HFFc6 (cell line): ENCODE measurements around the gene NLGN1. TPM values are rescaled to one million over a fixed set of nuclear protein-coding genes. Genes with fewer than 3 reads are reported as not detected.

Source experiments
- DNase-seq: peaks from one replicate; pipeline ENCODE4 v3.0.0-alpha.2; 2018
- H3K27ac Mint-ChIP-seq: 2 replicates; pipeline ENCODE4 v1.8.0; 2020; ENCODE audit warnings: mild to moderate bottlenecking, mixed read lengths
- H3K27me3 Mint-ChIP-seq: 2 replicates; pipeline ENCODE4 v1.8.0; 2021; ENCODE audit warnings: mild to moderate bottlenecking, moderate library complexity, mixed read lengths; ENCODE audit not compliant: insufficient read depth
- H3K36me3 Mint-ChIP-seq: 2 replicates; pipeline ENCODE4 v1.8.0; 2021; ENCODE audit warnings: low read depth, mixed read lengths
- H3K4me1 Mint-ChIP-seq: 2 replicates; pipeline ENCODE4 v1.8.0; 2020; ENCODE audit warnings: low read depth, mixed read lengths
- H3K4me3 Mint-ChIP-seq: 2 replicates; pipeline ENCODE4 v1.8.0; 2020; ENCODE audit warnings: mild to moderate bottlenecking, moderate library complexity, mixed read lengths
- H3K9me3 Mint-ChIP-seq: 2 replicates; pipeline ENCODE4 v1.8.0; 2020; ENCODE audit warnings: mild to moderate bottlenecking, mixed read lengths
- total RNA-seq, 6 experiments: library from RNA; stranded (reverse); fragmentation: NEBNext Ultra II Directional; extraction: Animal tissue kit (Norgen Biotek cat#: 25700); gene quantifications; 2 replicates in 1 of 6; 3 replicates in 5 of 6; pipeline ENCODE4 v1.2.3, GENCODE V29; 2021
- TF ChIP-seq, protein P1 (sequence below): fragments of 200-600 bp; sonication (generic); IDR thresholded peaks from 2 replicates; pipeline ENCODE4 v1.5.0; 2021; ENCODE audit warnings: antibody characterized with exemption, mild to moderate bottlenecking

Gene NLGN1
- total RNA-seq, 6 experiments from 2014 or later = 10.0 to 17.2 (median 15.7) TPM

DNA sequence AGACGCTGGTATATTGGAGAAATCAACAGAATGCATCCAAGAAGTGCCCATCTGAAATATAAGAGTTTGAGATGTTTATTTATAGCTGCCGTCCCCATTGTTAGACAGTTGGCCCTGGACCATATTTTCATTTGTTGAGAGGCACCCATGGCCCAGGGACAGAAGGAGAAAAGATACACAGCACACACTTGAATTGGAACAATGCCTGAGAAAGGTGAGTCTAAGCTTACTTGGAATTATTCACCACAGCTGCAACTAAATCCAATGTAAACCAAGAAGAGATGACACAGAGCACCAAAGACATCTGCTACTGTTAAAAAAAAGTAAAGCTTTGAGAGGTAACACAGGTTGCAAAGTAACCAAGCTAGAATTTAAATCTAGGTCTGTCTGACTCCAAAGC, 936.1 kb downstream of the NLGN1 start:
- H3K36me3 Mint-ChIP-seq = peaks cover 28% of the 10 kb centered on the region
- H3K27me3 Mint-ChIP-seq = peaks cover 2% of the 10 kb centered on the region; the same call in 1 of the 2 replicates
- no peaks in the 10 kb centered on the region for H3K9me3 Mint-ChIP-seq
- H3K27ac Mint-ChIP-seq = no peak overlapping the region
- no peak overlapping the region for H3K4me3 Mint-ChIP-seq
- TF ChIP-seq, protein P1, sequence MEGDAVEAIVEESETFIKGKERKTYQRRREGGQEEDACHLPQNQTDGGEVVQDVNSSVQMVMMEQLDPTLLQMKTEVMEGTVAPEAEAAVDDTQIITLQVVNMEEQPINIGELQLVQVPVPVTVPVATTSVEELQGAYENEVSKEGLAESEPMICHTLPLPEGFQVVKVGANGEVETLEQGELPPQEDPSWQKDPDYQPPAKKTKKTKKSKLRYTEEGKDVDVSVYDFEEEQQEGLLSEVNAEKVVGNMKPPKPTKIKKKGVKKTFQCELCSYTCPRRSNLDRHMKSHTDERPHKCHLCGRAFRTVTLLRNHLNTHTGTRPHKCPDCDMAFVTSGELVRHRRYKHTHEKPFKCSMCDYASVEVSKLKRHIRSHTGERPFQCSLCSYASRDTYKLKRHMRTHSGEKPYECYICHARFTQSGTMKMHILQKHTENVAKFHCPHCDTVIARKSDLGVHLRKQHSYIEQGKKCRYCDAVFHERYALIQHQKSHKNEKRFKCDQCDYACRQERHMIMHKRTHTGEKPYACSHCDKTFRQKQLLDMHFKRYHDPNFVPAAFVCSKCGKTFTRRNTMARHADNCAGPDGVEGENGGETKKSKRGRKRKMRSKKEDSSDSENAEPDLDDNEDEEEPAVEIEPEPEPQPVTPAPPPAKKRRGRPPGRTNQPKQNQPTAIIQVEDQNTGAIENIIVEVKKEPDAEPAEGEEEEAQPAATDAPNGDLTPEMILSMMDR = no peak
- H3K4me1 Mint-ChIP-seq = peaks cover 60% of the 10 kb centered on the region
- DNase-seq = no peak

DNA sequence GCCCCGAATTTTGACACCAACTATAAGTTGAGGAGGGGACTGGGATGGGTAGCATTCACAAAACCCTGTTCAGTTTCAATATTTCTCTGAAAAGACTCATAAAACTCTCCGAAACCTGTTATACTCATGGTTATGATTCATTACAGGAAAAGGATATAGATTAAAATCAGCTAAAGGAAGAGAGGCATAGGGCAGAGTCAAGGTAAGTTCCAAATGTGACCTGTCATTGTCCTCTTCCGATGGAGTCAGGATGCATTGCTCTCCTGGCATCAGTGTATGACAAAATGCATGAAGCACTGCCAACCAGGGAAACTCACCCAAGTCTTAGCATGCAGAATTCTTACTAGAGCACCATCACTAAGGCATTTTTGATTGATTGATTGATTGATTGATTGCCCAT, 936.6 kb downstream of the NLGN1 start:
- H3K4me1 Mint-ChIP-seq = peaks cover 55% of the 10 kb centered on the region

DNA sequence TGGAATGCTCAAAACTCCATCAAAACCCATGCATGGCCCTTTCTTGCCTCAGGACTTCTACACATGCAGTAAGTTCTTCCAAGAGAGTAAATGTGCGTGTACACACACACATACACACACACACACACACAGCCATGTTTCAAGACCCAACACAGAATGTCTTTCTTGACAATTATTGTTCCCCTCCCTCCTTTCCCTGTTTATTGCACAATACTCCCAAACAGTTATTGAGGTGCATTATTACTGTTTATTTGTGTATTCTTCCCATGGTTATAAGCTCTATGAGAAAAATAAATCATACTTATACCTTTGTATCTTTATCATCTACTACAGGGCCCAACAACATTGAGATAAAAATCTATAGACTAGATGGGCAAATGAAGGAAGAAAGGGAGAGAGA, 937.8 kb downstream of the NLGN1 start:
- TF ChIP-seq, protein P1 = no peak
- peaks cover 2% of the 10 kb centered on the region; the same call in 1 of the 2 replicates for H3K27me3 Mint-ChIP-seq
- H3K27ac Mint-ChIP-seq = no peak overlapping the region
- H3K9me3 Mint-ChIP-seq = no peaks in the 10 kb centered on the region
- peaks cover 43% of the 10 kb centered on the region for H3K4me1 Mint-ChIP-seq
- DNase-seq = no peak
- no peak overlapping the region for H3K4me3 Mint-ChIP-seq
- peaks cover 28% of the 10 kb centered on the region for H3K36me3 Mint-ChIP-seq

More for the DNA sequence above, 936.6 kb downstream of the NLGN1 start:
- DNase-seq = no peak
- Mint-ChIP-seq H3K4me3 (no peak overlapping the region), H3K9me3 (no peaks in the 10 kb centered on the region), H3K27ac (no peak overlapping the region), H3K36me3 (peaks cover 28% of the 10 kb centered on the region), H3K27me3 (peaks cover 2% of the 10 kb centered on the region; the same call in 1 of the 2 replicates)
- TF ChIP-seq, protein P1 = no peak

DNA sequence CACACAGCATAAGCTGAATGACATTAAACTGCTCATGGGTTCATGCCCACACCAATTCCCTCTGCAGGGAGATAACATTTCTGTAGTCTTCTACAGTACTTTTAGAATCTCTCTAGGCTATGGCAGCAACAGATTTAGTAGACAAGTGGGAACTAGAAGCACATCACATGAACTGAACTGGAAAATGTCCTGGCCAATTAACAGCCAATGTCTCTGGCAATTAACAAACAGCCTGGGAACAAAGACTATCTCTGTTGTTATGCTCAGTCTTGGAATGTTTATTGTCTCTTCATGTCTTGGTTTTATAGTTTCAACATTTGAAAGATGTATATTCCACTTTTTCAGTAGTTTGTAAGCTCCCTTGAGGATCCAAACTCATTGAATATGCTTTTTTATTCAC, 938.4 kb downstream of the NLGN1 start:
- Mint-ChIP-seq H3K27ac (no peak overlapping the region), H3K4me1 (peaks cover 37% of the 10 kb centered on the region), H3K27me3 (peaks cover 2% of the 10 kb centered on the region; the same call in 1 of the 2 replicates), H3K9me3 (no peaks in the 10 kb centered on the region), H3K4me3 (no peak overlapping the region), H3K36me3 (peaks cover 26% of the 10 kb centered on the region)
- TF ChIP-seq, protein P1 = no peak
- DNase-seq = no peak
